PC-9 (cell line): ENCODE results near the gene NUCB1. TPM values are rescaled to one million over a fixed set of nuclear protein-coding genes. Genes with fewer than 3 reads are reported as not detected.

Experiments used
- BruUV-seq: library from RNA; stranded (reverse); fragments of 400-500 nt; replicated peaks from 2 replicates; lab custom pipeline; 2021; lab: Mats Ljungman, UMichigan
- CTCF ChIA-PET: fragments of 300-600 bp; sonication (Branson Sonifier 250); formaldehyde crosslinking; loops from one replicate; lab custom pipeline; 2022; ENCODE audit warnings: antibody characterized with exemption; lab: Charles Lee
- POLR2A ChIA-PET: fragments of 300-600 bp; sonication (Branson Sonifier 250); formaldehyde crosslinking; loops from one replicate; lab custom pipeline; 2022; ENCODE audit warnings: antibody characterized with exemption; ENCODE audit not compliant: unreplicated experiment; lab: Charles Lee
- DNase-seq, 2 experiments: peaks; one replicate each; pipeline versions ENCODE4 v3.0.0 to v3.0.0-alpha.2; 2015 to 2022; ENCODE audit warnings: mixed read lengths in 1 of 2
- H2AFZ ChIP-seq: fragments of 200-600 bp; sonication (generic); 2 replicates; pipeline ENCODE4 v1.8.1; 2017; ENCODE audit warnings: antibody characterized with exemption
- H3F3A ChIP-seq: fragments of 200-600 bp; sonication (generic); 2 replicates; pipeline ENCODE4 v1.8.1; 2017; ENCODE audit warnings: antibody characterized with exemption, mild to moderate bottlenecking, low read depth; ENCODE audit not compliant: insufficient read depth
- H3K27ac ChIP-seq: fragments of 200-600 bp; sonication (generic); 2 replicates; pipeline ENCODE4 v1.6.1; 2016; ENCODE audit warnings: mixed run types
- H3K27me3 ChIP-seq: fragments of 200-600 bp; sonication (generic); 2 replicates; pipeline ENCODE4 v1.6.1; 2016; ENCODE audit warnings: low read depth, mixed run types; ENCODE audit not compliant: insufficient read depth
- H3K36me3 ChIP-seq: fragments of 200-600 bp; sonication (generic); 2 replicates; pipeline ENCODE4 v1.6.1; 2016; ENCODE audit warnings: low read depth, mixed run types
- H3K4me1 ChIP-seq: fragments of 200-600 bp; sonication (generic); replicated peaks from 2 replicates; pipeline ENCODE4 v1.6.1; 2016; ENCODE audit warnings: mixed run types; ENCODE audit not compliant: insufficient read depth
- H3K4me2 ChIP-seq: fragments of 200-600 bp; sonication (generic); 2 replicates; pipeline ENCODE4 v1.6.1; 2017; ENCODE audit warnings: mixed run types
- H3K4me3 ChIP-seq: fragments of 200-600 bp; sonication (generic); 2 replicates; pipeline ENCODE4 v1.6.1; 2016; ENCODE audit warnings: mixed run types
- H3K79me2 ChIP-seq: fragments of 200-600 bp; sonication (generic); 2 replicates; pipeline ENCODE4 v1.6.1; 2017; ENCODE audit warnings: low read depth, mixed run types
- H3K9me2 ChIP-seq: fragments of 200-600 bp; sonication (generic); 2 replicates; pipeline ENCODE4 v1.8.1; 2017; ENCODE audit warnings: mild to moderate bottlenecking; ENCODE audit not compliant: insufficient read depth
- H3K9me3 ChIP-seq: fragments of 200-600 bp; sonication (generic); 2 replicates; pipeline ENCODE4 v1.8.1; 2016; ENCODE audit warnings: low read depth; ENCODE audit not compliant: insufficient read depth
- H4K20me1 ChIP-seq: fragments of 200-600 bp; sonication (generic); 2 replicates; pipeline ENCODE4 v1.8.1; 2017; ENCODE audit not compliant: insufficient read depth
- CTCF ChIP-seq: fragments of 200-600 bp; sonication (generic); conservative IDR thresholded peaks from 2 replicates; pipeline ENCODE4 v1.6.1; 2017; ENCODE audit warnings: mixed run types, antibody characterized with exemption, mild to moderate bottlenecking, moderate library complexity
- EZH2 ChIP-seq: fragments of 200-600 bp; sonication (generic); IDR thresholded peaks from 2 replicates; pipeline ENCODE4 v1.8.0; 2017; ENCODE audit warnings: antibody characterized with exemption, low read depth
- intact Hi-C: fragments of 100-400 bp; cut with micrococcal nuclease; formaldehyde crosslinking; loops from one replicate; pipeline ENCODE4 v1.10.0; 2022; ENCODE audit not compliant: unreplicated experiment
- total RNA-seq: library from RNA; stranded (reverse); gene quantifications from 2 replicates; pipeline ENCODE4 v1.2.3, GENCODE V29; 2021

Gene NUCB1
- total RNA-seq, 1 experiment from 2014 or later: 185 TPM

- Histone ChIP-seq H2AFZ (peak within 1 kb of the TSS; percentile 92), H3K79me2 (peaks cover 21% of the 10 kb centered on the region), H3F3A (peaks cover 34% of the 10 kb centered on the region), H3K27ac (peak within 1 kb of the TSS; percentile 40), H3K9me3 (no peaks in the 10 kb centered on the region), H3K4me3 (peak within 1 kb of the TSS; percentile 92), H4K20me1 (no peaks in the 10 kb centered on the region), H3K4me2 (peak within 1 kb of the TSS; percentile 82), H3K36me3 (peaks cover 9% of the 10 kb centered on the region; the same call in 1 of the 2 replicates), H3K27me3 (no peaks in the 10 kb centered on the region), H3K4me1 (peaks cover 10% of the 10 kb centered on the region; the same call in 1 of the 2 replicates), H3K9me2 (no peaks in the 10 kb centered on the region)
- intact Hi-C loops: loop anchor here (1.0 kb wide), 1 partner anchor 21 kb away; the partner anchor contains the start of gene DHDH
- no TSS peak for BruUV-seq
- CTCF ChIA-PET: interaction anchor here (0.6 kb wide), 2 partner anchors 110 to 113 kb away, joined by 3 to 5 read pairs; no protein-coding TSS in a partner anchor
- DNase-seq: peak; percentile 88 to 97
- POLR2A ChIA-PET: interaction anchor here (0.6 kb wide), 1 partner anchor 29 kb away, joined by 6 read pairs; no protein-coding TSS in a partner anchor
- TF ChIP-seq EZH2 (no peak), CTCF (no peak; the same call in 1 of the 2 replicates)
Observed at GRCh38 chr19:48954595-48955307, 54.6 kb downstream of the NUCB1 start, which contains the start of gene BAX. Gene BAX (plus strand): TSS chr19:48954875. CDS start chr19:48954929, 54 bp downstream.

GRCh38 chr19:48955308-48955958 is 55.3 kb downstream of the NUCB1 start:
- intact Hi-C loops: no loop called here
- BruUV-seq: no TSS peak
- peak overlapping the region; percentile 92 for H2AFZ ChIP-seq

More at GRCh38 chr19:48955308-48955958, 55.3 kb downstream of the NUCB1 start:
- peaks cover 9% of the 10 kb centered on the region; the same call in 1 of the 2 replicates for H3K36me3 ChIP-seq
- POLR2A ChIA-PET: no interaction called here
- no peaks in the 10 kb centered on the region for H3K27me3 ChIP-seq
- CTCF ChIA-PET: no interaction called here
- peaks cover 39% of the 10 kb centered on the region for H3F3A ChIP-seq
- peaks cover 21% of the 10 kb centered on the region for H3K79me2 ChIP-seq
- no peaks in the 10 kb centered on the region for H3K9me3 ChIP-seq
- TF ChIP-seq EZH2: no peak
- TF ChIP-seq CTCF: no peak
- H4K20me1 ChIP-seq: no peaks in the 10 kb centered on the region
- no peaks in the 10 kb centered on the region for H3K9me2 ChIP-seq
- peaks cover 10% of the 10 kb centered on the region; the same call in 1 of the 2 replicates for H3K4me1 ChIP-seq
- H3K27ac ChIP-seq: peak overlapping the region; percentile 40; the same call in 1 of the 2 replicates
- no peak for DNase-seq
- peak overlapping the region; percentile 92 for H3K4me3 ChIP-seq
- H3K4me2 ChIP-seq: peak overlapping the region; percentile 82
